ENCODE results near the gene THRAP3.
"Not testable (repeated sequence)": the region's sequence is repeated elsewhere in the genome, so short reads cannot be mapped to it uniquely, and the experiment has no call there.

The THRAP3 gene

GRCh38 chr1:36247538-36247937 lies 23.3 kb downstream of the THRAP3 start:
- no peak for DNase-seq (ENCODE audit: low read depth in 2 of 2)

GRCh38 chr1:36248250-36248894 lies 24.1 kb downstream of the THRAP3 start:
- peak; percentile 32 to 36 for DNase-seq (ENCODE audit: low read depth in 2 of 2)

- DNase-seq (ENCODE audit: low read depth in 2 of 2), result no peak
These were observed 27.7 kb downstream of the THRAP3 start for GRCh38 chr1:36251794-36252481.

GRCh38 chr1:36252482-36252824 lies 28.2 kb downstream of the THRAP3 start:
- not testable (repeated sequence) for DNase-seq (ENCODE audit: low read depth in 2 of 2)

GRCh38 chr1:36253161-36253862 lies 29.1 kb downstream of the THRAP3 start:
- DNase-seq (ENCODE audit: low read depth in 2 of 2), result no peak

GRCh38 chr1:36256558-36257374 lies 32.5 kb downstream of the THRAP3 start:
- no peak for DNase-seq (ENCODE audit: low read depth in 2 of 2)

- DNase-seq (ENCODE audit: low read depth in 2 of 2), result no peak
These were observed 33.1 kb downstream of the THRAP3 start for GRCh38 chr1:36257375-36257767.

GRCh38 chr1:36258960-36259344 lies 34.7 kb downstream of the THRAP3 start:
- no peak for DNase-seq (ENCODE audit: low read depth in 2 of 2)

GRCh38 chr1:36268981-36269380 lies 44.7 kb downstream of the THRAP3 start:
- DNase-seq (ENCODE audit: low read depth in 2 of 2), result no peak

GRCh38 chr1:36269408-36269838 lies 45.2 kb downstream of the THRAP3 start:
- no peak for DNase-seq (ENCODE audit: low read depth in 2 of 2)

GRCh38 chr1:36273024-36273423 lies 48.8 kb downstream of the THRAP3 start:
- no peak for DNase-seq (ENCODE audit: low read depth in 2 of 2)

- no peak for DNase-seq (ENCODE audit: low read depth in 2 of 2)
These were observed 50.0 kb downstream of the THRAP3 start for GRCh38 chr1:36274201-36274600.

- DNase-seq (ENCODE audit: low read depth in 2 of 2), result no peak
These were observed 52.4 kb downstream of the THRAP3 start for GRCh38 chr1:36276688-36277087.

- no peak for DNase-seq (ENCODE audit: low read depth in 2 of 2)
These were observed 55.0 kb downstream of the THRAP3 start for GRCh38 chr1:36279110-36279788.

GRCh38 chr1:36279789-36280296 lies 55.6 kb downstream of the THRAP3 start:
- no peak for DNase-seq (ENCODE audit: low read depth in 2 of 2)

- no peak for DNase-seq (ENCODE audit: low read depth in 2 of 2)
These were observed 59.8 kb downstream of the THRAP3 start for GRCh38 chr1:36284061-36284460.

GRCh38 chr1:36284517-36284916 lies 60.3 kb downstream of the THRAP3 start:
- no peak for DNase-seq (ENCODE audit: low read depth in 2 of 2)

- peak; percentile 54 to 59 for DNase-seq (ENCODE audit: low read depth in 2 of 2)
These were observed 61.3 kb downstream of the THRAP3 start for GRCh38 chr1:36285443-36286101.

GRCh38 chr1:36286802-36287201 lies 62.6 kb downstream of the THRAP3 start:
- no peak for DNase-seq (ENCODE audit: low read depth in 2 of 2)

GRCh38 chr1:36287595-36287994 lies 63.4 kb downstream of the THRAP3 start:
- DNase-seq (ENCODE audit: low read depth in 2 of 2), result no peak

GRCh38 chr1:36295390-36295789 lies 71.1 kb downstream of the THRAP3 start:
- DNase-seq (ENCODE audit: low read depth in 2 of 2), result no peak

Measured in fibroblast of skin of left biceps (primary cell).